ENCODE data around the gene RBM41.

GRCh38 chrX:107154787-107155620, 36.4 kb upstream of the RBM41 start:
- TF ChIP-seq CTCF (IDR thresholded peaks at IDR 0.05): no peak
- no peak for TF ChIP-seq POLR2A (IDR thresholded peaks at IDR 0.05)
